CD4-positive, alpha-beta memory T cell (primary cell): ENCODE data around the gene AKR1D1. TPM values are rescaled to one million over a fixed set of nuclear protein-coding genes. Genes with fewer than 3 reads are reported as not detected.
"Not testable (repeated sequence)": the region's sequence is repeated elsewhere in the genome, so short reads cannot be mapped to it uniquely, and the experiment has no call there.

Experiments used
- CTCF ChIA-PET: fragments of 350-600 bp; sonication (Branson Sonifier 250); formaldehyde crosslinking; loops from one replicate; lab custom pipeline; 2021; ENCODE audit warnings: inconsistent platforms; ENCODE audit not compliant: partially characterized antibody; lab: Charles Lee
- POLR2A ChIA-PET: fragments of 350-600 bp; sonication (Branson Sonifier 250); formaldehyde crosslinking; loops from one replicate; lab custom pipeline; 2021; ENCODE audit not compliant: partially characterized antibody; lab: Charles Lee
- DNase-seq, 5 donors: peaks; one replicate each; pipeline versions ENCODE4 v3.0.0 to v3.0.0-alpha.2; 2020 to 2022; ENCODE audit warnings: mixed read lengths in 1 of 5
- H3K27ac ChIP-seq: one replicate; pipeline ENCODE4 v1.7.0; 2013; ENCODE audit warnings: low read depth, low read length
- H3K27me3 ChIP-seq: 2 replicates; pipeline ENCODE4 v1.7.0; 2013; ENCODE audit warnings: mild to moderate bottlenecking, low read length, moderate library complexity; ENCODE audit not compliant: insufficient read depth
- H3K36me3 ChIP-seq: 2 replicates; pipeline ENCODE4 v1.7.0; 2013; ENCODE audit warnings: mild to moderate bottlenecking, low read length, moderate library complexity; ENCODE audit not compliant: insufficient read depth
- H3K4me1 ChIP-seq: 2 replicates; pipeline ENCODE4 v1.7.0; 2013; ENCODE audit warnings: mild to moderate bottlenecking, low read length, moderate library complexity; ENCODE audit not compliant: insufficient read depth
- H3K4me3 ChIP-seq, 2 donors: one replicate each; pipeline ENCODE4 v1.7.0; 2013; ENCODE audit warnings: low read length in 2 of 2, mild to moderate bottlenecking in 1 of 2
- H3K9me3 ChIP-seq, 2 donors: one replicate each; pipeline ENCODE4 v1.7.0; 2013; ENCODE audit warnings: low read length in 2 of 2, control low read depth in 1 of 2; ENCODE audit not compliant: control insufficient read depth in 1 of 2
- H3K27ac Mint-ChIP-seq, 7 donors: one replicate each; pipeline ENCODE4 v1.8.0; 2020 to 2021; ENCODE audit warnings: mixed read lengths in 7 of 7, mild to moderate bottlenecking in 6 of 7, inconsistent platforms in 3 of 7, moderate library complexity in 3 of 7
- H3K27me3 Mint-ChIP-seq, 2 donors: one replicate each; pipeline ENCODE4 v1.8.0; 2020 to 2021; ENCODE audit warnings: mixed read lengths in 2 of 2
- H3K36me3 Mint-ChIP-seq, 2 donors: one replicate each; pipeline ENCODE4 v1.8.0; 2020 to 2021; ENCODE audit warnings: mixed read lengths in 2 of 2, inconsistent platforms in 1 of 2, mild to moderate bottlenecking in 1 of 2
- H3K4me1 Mint-ChIP-seq, 4 donors: one replicate each; pipeline ENCODE4 v1.8.0; 2020 to 2021; ENCODE audit warnings: mixed read lengths in 4 of 4, mild to moderate bottlenecking in 1 of 4
- H3K4me3 Mint-ChIP-seq, 8 donors: one replicate each; pipeline ENCODE4 v1.8.0; 2020 to 2021; ENCODE audit warnings: mixed read lengths in 8 of 8, mild to moderate bottlenecking in 7 of 8, moderate library complexity in 6 of 8, inconsistent platforms in 3 of 8
- H3K9me3 Mint-ChIP-seq, 8 donors: one replicate each; pipeline ENCODE4 v1.8.0; 2020 to 2021; ENCODE audit warnings: mixed read lengths in 8 of 8, mild to moderate bottlenecking in 5 of 8, inconsistent platforms in 3 of 8, moderate library complexity in 1 of 8
- intact Hi-C: fragments of 100-400 bp; cut with micrococcal nuclease; formaldehyde crosslinking; loops from one replicate; pipeline ENCODE4 v1.15.1; 2023
- polyA plus RNA-seq, 2 donors: library from polyadenylated mRNA; unstranded; fragments of 300-500 nt; fragmentation: Illumina TruSeq; gene quantifications; one replicate each; pipeline ENCODE4 v1.2.3, GENCODE V29; 2021
- total RNA-seq, 2 experiments: library from RNA; stranded (reverse); gene quantifications; one replicate each; pipeline ENCODE4 v1.2.3, GENCODE V29; 2021

The AKR1D1 gene
- total and polyA plus RNA-seq, 4 experiments from 2014 or later, result not detected

GRCh38 chr7:138137423-138138171 lies 61.3 kb downstream of the AKR1D1 start:
- POLR2A ChIA-PET, result no interaction called here

GRCh38 chr7:138138244-138138643 lies 62.0 kb downstream of the AKR1D1 start:
- Mint-ChIP-seq H3K4me1 (no peaks in the 10 kb centered on the region), H3K9me3 (peaks cover 0 to 2% (median 0%) of the 10 kb centered on the region in 8 donors), H3K36me3 (no peaks in the 10 kb centered on the region), H3K27me3 (peaks cover 18 to 20% of the 10 kb centered on the region in 2 donors), H3K27ac (no peak overlapping the region), H3K4me3 (no peak overlapping the region)
- Histone ChIP-seq H3K27me3 (no peaks in the 10 kb centered on the region), H3K36me3 (no peaks in the 10 kb centered on the region), H3K4me1 (no peaks in the 10 kb centered on the region), H3K9me3 (no peaks in the 10 kb centered on the region), H3K4me3 (no peak overlapping the region), H3K27ac (no peak overlapping the region)
- ChIA-PET CTCF (no interaction called here), POLR2A (no interaction called here)
- intact Hi-C loops, result no loop called here
- no peak for DNase-seq

More at GRCh38 chr7:138137423-138138171, 61.3 kb downstream of the AKR1D1 start:
- intact Hi-C loops, result no loop called here
- H3K27me3 ChIP-seq, result no peaks in the 10 kb centered on the region
- no peak for DNase-seq
- no peak overlapping the region for H3K4me3 Mint-ChIP-seq
- H3K9me3 Mint-ChIP-seq, result peaks cover 0 to 3% (median 0%) of the 10 kb centered on the region in 8 donors
- H3K27ac Mint-ChIP-seq, result peak overlapping the region in 1 of 7 donors; percentile 66
- no peaks in the 10 kb centered on the region for H3K4me1 Mint-ChIP-seq
- no peak overlapping the region for H3K4me3 ChIP-seq
- CTCF ChIA-PET, result no interaction called here
- no peaks in the 10 kb centered on the region for H3K36me3 Mint-ChIP-seq
- peaks cover 15 to 20% of the 10 kb centered on the region in 2 donors for H3K27me3 Mint-ChIP-seq
- no peaks in the 10 kb centered on the region for H3K9me3 ChIP-seq
- no peak overlapping the region for H3K27ac ChIP-seq
- no peaks in the 10 kb centered on the region for H3K36me3 ChIP-seq
- no peaks in the 10 kb centered on the region for H3K4me1 ChIP-seq

DNA sequence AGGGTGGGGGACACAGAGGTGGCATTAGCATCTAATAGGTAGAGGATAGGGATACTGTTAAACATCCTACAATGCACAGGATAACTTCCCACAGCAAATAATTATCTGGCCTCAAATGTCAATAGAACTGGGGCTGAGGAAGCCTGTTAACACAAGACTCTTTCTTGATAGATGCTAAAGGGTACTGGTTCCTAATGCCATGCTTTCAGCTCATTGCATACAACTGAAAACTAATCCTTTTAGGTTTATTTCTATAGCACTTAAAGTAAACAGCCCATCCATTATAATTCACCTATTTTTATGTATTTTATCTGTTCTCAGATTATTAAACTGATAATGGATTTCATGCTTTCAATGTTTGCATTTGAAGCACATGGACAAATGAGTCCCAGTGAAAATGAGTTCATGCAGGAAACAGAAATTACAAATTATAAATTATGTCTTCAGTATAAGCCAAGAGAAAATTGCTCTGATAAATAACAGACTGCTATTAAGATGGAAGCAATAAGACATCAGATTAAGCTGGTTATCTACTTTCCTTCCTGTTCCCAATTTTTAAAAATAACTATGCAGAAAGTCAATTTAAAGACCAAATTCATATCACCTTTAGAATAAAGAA lies 66.4 kb downstream of the AKR1D1 start:
- intact Hi-C loops, result no loop called here
- H3K4me3 Mint-ChIP-seq, result no peak overlapping the region
- Histone ChIP-seq H3K27me3 (no peaks in the 10 kb centered on the region), H3K36me3 (no peaks in the 10 kb centered on the region), H3K27ac (no peak overlapping the region), H3K9me3 (no peaks in the 10 kb centered on the region), H3K4me3 (no peak overlapping the region), H3K4me1 (no peaks in the 10 kb centered on the region)
- no peak overlapping the region for H3K27ac Mint-ChIP-seq
- H3K36me3 Mint-ChIP-seq, result no peaks in the 10 kb centered on the region
- POLR2A ChIA-PET, result no interaction called here
- H3K27me3 Mint-ChIP-seq, result peaks cover 19 to 21% of the 10 kb centered on the region in 2 donors
- CTCF ChIA-PET, result no interaction called here
- peaks cover 0 to 2% (median 0%) of the 10 kb centered on the region in 8 donors for H3K9me3 Mint-ChIP-seq
- DNase-seq, result no peak
- peaks cover 1 to 7% (median 6%) of the 10 kb centered on the region in 4 donors for H3K4me1 Mint-ChIP-seq

GRCh38 chr7:138144958-138145357 lies 68.7 kb downstream of the AKR1D1 start:
- H3K4me3 Mint-ChIP-seq, result no peak overlapping the region
- no peak overlapping the region for H3K27ac ChIP-seq
- CTCF ChIA-PET, result no interaction called here

DNA sequence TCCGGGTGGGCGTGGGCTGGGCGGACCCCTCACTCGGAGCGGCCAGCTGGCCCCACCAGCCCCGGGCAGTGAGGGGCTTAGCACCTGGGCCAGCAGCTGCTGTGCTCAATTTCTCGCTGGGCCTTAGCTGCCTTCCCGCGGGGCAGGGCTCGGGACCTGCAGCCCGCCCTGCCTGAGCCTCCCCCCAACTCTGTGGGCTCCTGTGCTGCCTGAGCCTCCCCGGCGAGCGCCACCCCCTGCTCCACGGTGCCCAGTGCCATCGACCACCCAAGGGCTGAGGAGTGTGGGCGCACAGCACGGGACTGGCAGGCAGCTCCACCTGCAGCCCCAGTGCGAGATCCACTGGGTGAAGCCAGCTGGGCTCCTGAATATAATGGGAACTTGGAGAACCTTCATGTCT lies 70.0 kb downstream of the AKR1D1 start:
- H3K4me1 ChIP-seq, H3K9me3 ChIP-seq, H3K27ac Mint-ChIP-seq, H3K4me3 Mint-ChIP-seq, H3K36me3 ChIP-seq, POLR2A ChIA-PET, H3K4me3 ChIP-seq, CTCF ChIA-PET, H3K4me1 Mint-ChIP-seq, H3K27me3 ChIP-seq, H3K9me3 Mint-ChIP-seq, H3K27ac ChIP-seq, intact Hi-C loops, H3K36me3 Mint-ChIP-seq, DNase-seq: not testable (repeated sequence)
- H3K27me3 Mint-ChIP-seq, result peaks cover 10 to 20% of the 10 kb centered on the region in 2 donors

More at GRCh38 chr7:138144958-138145357, 68.7 kb downstream of the AKR1D1 start:
- no peak for DNase-seq
- Mint-ChIP-seq H3K36me3 (no peaks in the 10 kb centered on the region), H3K27me3 (peaks cover 11 to 16% of the 10 kb centered on the region in 2 donors), H3K27ac (no peak overlapping the region), H3K9me3 (no peaks in the 10 kb centered on the region), H3K4me1 (peaks cover 1 to 7% (median 6%) of the 10 kb centered on the region in 4 donors)
- intact Hi-C loops, result no loop called here
- no peaks in the 10 kb centered on the region for H3K9me3 ChIP-seq
- H3K36me3 ChIP-seq, result no peaks in the 10 kb centered on the region
- no peak overlapping the region for H3K4me3 ChIP-seq
- H3K27me3 ChIP-seq, result no peaks in the 10 kb centered on the region
- POLR2A ChIA-PET, result no interaction called here
- no peaks in the 10 kb centered on the region for H3K4me1 ChIP-seq

DNA sequence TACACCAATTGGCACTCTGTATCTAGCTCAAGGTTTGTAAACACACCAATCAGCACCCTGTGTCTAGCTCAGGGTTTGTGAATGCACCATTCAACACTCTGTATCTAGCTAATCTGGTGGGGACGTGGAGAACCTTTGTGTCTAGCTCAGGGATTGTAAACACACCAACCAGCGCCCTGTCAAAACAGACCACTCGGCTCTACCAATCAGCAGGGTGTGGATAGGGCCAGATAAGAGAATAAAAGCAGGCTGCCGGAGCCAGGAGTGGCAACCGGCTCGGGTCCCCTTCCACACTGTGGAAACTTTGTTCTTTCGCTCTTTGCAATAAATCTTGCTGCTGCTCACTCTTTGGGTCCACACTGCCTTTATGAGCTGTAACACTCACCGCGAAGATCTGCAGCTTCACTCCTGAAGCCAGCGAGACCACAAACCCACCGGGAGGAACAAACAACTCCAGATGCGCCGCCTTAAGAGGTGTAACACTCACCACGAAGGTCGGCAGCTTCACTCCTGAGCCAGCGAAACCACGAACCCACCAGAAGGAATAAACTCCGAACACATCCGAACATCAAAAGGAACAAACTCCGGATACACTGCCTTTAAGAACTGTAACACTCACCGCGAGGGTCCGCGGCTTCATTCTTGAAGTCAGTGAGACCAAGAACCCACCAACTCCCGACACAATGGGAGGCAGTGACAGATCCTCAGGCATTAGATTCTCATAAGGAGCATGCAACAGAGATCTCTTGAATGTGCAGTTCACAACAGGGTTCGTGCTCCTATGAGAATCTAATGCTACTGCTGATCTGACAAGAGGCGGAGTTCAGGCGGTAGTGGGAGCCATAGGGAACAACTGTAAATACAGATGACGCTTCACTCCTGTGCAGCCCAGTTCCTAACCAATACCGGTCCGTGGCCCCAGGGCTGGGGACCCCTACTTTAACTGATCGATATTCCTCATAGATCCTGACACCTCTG lies 70.8 kb downstream of the AKR1D1 start:
- Mint-ChIP-seq H3K4me3 (peak overlapping the region; percentile 2 to 86 (median 74)), H3K27me3 (peaks cover 10 to 20% of the 10 kb centered on the region in 2 donors), H3K27ac (peak overlapping the region in 3 of 7 donors; percentile 32 to 50 (median 33))
- H3K9me3 Mint-ChIP-seq, H3K4me1 ChIP-seq, H3K4me1 Mint-ChIP-seq, DNase-seq, H3K27me3 ChIP-seq, H3K9me3 ChIP-seq, POLR2A ChIA-PET, H3K36me3 ChIP-seq, CTCF ChIA-PET, H3K36me3 Mint-ChIP-seq, H3K4me3 ChIP-seq, intact Hi-C loops, H3K27ac ChIP-seq: not testable (repeated sequence)
